GM12801 (cell line): ENCODE data around the gene STXBP6.

Experiments used
- CTCF ChIP-seq: IDR thresholded peaks from one replicate; pipeline ENCODE4 v1.5.1; 2011; ENCODE audit warnings: control low read depth; ENCODE audit not compliant: insufficient read length; ENCODE audit errors: extremely low read depth

The STXBP6 gene

GRCh38 chr14:24993631-24994030 lies 56.3 kb downstream of the STXBP6 start:
- TF ChIP-seq CTCF, result no peak

DNA sequence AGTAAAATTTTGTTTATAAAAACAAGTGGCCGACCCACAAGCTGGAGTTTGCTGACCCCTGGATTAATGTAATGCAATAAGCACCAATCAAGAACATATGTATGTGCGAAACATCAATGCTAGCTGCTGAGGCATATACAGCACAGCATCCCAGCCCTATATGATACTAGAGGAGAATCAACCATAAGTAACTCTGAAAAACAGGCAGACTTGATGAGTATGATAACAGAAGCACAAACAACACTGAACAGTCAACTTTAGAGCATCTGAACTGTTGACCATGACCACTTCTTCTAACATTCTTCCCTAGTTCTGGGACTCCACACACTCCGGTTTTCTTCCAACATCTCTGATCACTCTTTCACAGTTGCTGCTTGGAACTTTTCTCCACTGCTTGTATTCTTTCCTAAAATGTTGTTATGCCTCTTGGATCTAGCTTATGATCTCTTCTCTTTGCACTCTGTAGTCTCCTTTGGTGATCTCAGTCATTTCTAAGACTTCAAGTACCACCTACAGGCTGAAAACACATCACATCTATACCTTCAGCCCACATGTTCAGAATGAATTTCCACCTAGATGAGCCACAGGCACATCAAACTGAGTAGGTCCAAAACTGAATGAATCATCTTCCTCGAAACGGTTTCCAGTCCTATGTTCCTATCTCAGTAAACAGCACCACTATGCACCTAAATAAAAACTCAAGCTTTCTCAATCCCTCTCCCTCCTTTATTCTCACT lies 57.2 kb downstream of the STXBP6 start:
- no peak for TF ChIP-seq CTCF

- no peak for TF ChIP-seq CTCF
Measured at GRCh38 chr14:24991821-24992220, 58.1 kb downstream of the STXBP6 start.

DNA sequence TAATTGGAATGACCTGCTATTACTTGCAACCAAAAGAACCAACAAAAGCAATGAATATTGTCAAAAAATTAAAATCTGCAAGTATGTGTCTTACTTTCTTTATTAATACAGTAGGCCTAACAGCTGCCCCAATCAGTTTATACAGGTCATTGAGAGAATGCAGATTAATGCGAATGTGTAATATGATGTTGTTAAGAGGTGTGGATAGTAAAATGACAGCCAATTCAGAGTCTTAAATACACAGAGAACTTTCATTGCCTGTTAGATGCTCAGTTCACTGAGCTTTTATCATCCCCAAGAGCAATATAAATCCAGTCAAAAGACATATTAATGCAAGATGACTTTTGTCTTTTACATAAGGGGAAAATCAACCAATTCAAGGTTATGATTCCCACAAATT lies 58.7 kb downstream of the STXBP6 start:
- no peak for TF ChIP-seq CTCF

DNA sequence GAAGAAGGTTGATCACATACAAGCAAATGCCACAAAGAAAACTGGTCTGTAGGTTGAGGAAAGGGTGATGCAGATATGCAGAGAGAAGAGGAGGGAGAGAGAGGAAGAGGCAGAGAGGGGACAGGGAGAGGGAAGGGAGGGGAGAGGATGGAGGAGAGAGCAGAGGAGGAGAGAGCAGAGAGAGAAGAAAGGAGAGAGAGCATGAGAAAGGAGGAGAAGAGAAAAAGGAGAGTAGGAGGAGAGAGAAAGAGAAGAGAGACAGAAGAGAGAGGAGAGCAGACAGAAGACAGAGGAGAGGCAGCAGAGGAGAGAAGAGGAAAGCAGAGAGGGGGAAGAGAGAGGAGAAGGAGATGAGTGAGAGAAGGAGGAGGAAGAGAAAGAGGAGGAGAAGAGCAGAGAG lies 59.2 kb downstream of the STXBP6 start:
- no peak for TF ChIP-seq CTCF

DNA sequence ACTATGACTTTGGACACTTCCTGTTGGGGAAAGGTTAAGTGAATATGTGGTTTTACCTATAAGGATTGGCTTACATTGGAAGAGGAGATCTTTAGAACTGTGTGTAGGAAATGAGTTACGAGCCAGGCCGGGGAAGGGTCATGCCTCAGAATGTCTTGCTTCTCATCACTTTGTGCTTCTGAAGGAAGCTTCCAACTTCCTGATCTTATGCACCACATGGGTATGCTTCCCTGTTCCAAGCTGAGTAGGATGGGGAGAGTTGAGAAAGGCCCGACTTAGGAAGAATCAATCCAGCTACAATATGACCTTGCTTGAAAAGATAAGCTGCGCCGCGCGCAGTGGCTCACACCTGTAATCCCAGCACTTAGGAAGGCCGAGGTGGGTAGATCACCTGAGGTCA lies 59.9 kb downstream of the STXBP6 start:
- no peak for TF ChIP-seq CTCF

- no peak for TF ChIP-seq CTCF
Measured at GRCh38 chr14:24988760-24989159, 61.2 kb downstream of the STXBP6 start.
